NCI-H510A treated with DMSO at 0.1 percent for 48 hours (cell line): ENCODE measurements around the gene EPAS1.
A peak's percentile ranks its signal among the peaks of the same experiment; 100 is the strongest.

Source experiments
- DNase-seq: peaks from one replicate; lab custom pipeline; 2025; lab: John Stamatoyannopoulos, UW

The EPAS1 gene

DNA sequence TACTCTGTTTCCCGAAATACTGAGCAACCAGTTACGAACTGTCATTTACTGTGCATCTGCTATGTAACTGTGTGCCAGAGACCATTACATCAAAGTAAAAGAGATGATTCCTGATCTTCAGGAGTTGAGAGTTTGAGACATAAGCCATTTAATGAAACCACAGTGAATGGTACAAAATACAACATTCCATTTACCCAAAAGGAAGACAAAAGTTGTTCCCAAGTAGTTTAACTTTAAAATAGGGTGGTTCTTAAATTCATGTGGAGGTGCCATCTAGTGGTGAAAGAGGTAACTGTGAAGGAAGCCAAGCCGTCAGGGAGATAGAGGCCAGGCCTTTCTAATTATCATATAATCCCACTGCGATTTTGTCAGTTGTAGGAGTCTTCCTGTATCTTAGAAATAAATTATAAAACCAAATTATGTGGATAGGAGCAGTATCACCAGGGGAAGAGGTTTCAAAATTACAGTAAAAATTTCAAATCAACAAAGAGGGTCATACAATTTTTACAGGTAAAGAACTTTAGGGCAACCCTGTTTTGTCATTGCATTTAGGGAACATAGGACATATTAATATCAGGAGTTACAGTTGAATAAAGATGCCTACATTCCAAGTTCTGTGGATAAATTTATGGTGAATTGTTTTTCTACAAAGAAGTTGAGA, 67.7 kb downstream of the EPAS1 start:
- peak; percentile 78 for DNase-seq

DNA sequence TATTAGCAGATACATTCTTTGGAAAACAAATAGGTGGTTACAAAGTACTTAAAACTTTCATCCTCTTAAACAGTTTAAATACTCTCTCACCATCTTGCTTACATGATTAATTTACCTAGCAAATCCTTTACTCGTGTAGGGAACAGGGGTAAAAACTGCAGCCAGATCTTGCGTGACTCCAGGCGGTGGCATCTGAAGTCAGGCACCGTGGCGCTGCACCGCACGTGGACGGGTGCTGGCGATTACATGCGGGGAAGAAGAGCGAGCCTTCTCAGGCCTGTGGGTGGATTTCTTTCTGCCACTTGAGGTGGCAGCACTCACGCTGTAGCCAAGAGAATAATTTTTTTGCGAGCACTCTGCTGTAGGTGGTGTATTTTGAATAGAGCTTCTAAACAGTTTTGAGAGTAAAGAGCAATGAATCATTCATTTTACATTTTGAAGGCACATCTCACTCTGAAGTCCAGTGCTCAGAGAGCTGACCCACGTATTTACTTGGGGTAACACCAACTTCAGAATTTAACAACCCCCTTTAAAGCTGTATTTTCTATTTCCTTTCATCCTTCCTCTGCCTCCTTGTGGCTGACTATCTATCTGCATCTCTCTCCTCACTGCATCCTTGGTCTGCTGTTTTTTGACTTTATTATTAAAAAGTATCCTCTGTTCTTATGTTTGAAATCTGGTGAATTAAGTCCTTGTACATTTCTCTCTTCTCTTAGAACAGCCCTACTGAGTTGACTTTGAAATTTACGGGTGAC, 68.9 kb downstream of the EPAS1 start:
- no peak for DNase-seq

DNA sequence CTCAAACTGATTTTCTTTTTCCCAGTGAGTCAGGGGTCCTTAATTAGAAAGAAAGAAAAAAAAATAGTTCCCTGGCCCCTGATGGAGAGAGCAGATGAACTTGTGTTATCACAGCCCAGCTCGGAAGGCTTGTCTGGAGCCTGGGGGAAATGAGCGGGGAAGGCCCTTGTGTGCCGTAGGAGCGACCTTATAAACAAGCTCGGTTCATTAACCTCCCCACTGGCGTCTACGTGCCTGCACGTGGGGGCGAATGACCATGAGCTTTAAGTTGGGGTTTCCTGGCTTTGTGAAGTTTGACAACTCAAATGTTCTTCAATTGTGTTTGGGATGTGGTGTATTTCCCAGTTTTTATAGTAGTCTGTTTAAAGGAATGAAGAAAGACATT, 69.5 kb downstream of the EPAS1 start:
- DNase-seq: no peak

DNA sequence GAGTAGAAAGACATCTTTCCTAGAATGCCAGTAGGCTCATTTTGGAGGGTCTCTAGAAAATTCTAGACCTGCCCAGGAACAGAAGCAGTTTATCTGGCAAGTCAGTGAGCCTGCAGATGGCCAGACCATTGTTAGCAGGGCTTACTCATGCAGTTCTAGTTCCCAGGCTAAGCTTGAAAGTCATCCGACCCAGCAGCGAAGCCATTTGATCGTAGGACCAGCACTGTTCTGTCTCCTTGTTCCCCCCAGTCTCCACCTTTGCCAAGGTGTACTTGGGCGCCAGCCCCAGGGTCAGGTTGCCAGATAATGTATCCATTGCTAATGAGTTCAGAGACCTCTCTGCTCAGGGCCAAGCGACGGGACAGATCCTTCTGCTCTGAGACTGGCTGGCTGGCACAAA, 70.1 kb downstream of the EPAS1 start:
- DNase-seq: no peak

DNA sequence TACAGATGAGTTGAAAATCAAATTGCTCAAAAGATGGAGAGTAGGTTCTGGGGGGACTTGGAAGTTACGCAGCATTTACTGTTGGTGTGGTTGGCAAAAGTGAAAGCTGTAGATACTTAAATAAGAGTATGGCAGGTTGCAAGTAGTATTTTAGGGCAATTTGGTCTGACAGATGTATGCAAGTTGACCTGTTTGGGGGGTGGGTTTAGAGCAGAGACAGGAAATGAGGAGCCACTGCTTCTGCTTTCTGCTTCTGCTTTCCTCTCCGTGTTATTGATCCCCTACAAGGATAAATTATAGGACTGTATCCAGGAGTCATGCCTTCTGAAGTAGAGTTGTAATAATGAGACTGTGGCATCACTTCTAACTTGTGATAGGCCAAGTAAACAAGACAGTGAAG, 71.2 kb downstream of the EPAS1 start:
- DNase-seq: no peak

DNA sequence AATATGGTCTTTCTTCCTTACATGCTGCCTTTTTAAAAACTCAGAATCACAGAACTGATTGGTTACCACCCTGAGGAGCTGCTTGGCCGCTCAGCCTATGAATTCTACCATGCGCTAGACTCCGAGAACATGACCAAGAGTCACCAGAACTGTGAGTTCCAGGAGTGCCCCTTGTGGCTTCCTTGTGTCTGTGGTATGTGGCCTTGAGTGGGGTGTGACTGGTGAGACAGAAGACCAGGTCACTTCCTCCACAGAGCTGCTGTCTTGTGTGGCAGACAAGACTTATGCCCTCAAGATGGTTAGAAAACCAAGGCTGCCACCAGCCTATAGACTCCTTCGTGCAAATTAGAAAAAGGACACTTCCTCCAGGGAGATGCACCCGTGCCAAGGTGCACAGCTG, 72.6 kb downstream of the EPAS1 start:
- DNase-seq: no peak

DNA sequence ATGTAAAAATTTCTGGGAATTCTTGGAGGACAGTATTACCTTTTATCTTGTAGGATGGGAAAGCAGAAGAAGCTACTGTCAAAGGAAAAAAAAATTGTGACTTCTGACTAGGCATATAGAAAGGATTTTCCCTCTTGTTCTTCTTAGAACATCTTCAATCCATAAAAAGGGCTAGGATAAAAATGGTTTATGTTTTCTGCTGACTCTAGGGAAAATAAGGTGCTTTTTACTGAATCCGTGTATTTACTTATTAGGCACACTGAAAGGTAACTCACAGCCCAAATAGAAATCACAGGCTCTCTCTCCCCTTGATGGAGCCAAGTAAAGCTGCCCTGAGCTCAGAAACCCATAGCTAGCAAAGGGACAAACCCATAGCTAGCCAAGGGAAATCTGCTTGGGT, 74.6 kb downstream of the EPAS1 start:
- no peak for DNase-seq

DNA sequence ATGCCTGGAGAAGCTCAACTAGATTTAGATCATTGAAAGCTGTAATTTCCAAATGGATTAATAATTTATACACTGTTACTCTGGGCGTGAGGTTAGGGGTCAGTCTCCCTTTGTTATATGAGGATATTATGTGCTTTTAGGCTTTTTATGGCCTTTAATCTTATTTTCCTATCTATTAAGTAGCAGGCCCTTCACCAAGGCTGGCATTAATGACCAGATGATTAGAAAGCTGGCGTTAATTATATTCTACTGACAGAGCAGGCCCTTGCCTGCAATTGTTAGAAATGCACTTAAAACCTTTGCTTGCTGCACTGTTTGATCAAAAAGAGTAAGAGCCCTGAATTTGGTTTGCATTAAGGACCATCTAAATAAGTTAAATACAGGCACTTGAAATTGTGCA, 75.3 kb downstream of the EPAS1 start:
- DNase-seq: no peak

DNA sequence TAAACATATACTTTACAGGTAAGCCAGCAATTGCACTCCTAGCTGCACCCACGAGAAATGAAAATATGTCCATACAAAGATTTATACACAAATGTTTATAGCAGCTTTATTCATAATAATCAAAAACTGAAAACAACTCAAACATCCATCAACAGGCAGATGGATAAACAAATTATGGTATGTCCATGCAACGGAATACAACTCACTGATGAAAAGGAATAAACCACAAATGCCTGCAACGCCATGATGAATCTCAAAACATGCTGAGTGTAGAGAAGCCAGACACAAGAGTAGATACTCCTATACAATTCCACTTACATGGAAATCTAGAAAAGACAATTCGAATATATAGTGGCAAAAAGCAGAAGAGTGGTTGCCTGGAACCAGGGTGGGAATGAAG, 76.0 kb downstream of the EPAS1 start:
- DNase-seq: no peak

DNA sequence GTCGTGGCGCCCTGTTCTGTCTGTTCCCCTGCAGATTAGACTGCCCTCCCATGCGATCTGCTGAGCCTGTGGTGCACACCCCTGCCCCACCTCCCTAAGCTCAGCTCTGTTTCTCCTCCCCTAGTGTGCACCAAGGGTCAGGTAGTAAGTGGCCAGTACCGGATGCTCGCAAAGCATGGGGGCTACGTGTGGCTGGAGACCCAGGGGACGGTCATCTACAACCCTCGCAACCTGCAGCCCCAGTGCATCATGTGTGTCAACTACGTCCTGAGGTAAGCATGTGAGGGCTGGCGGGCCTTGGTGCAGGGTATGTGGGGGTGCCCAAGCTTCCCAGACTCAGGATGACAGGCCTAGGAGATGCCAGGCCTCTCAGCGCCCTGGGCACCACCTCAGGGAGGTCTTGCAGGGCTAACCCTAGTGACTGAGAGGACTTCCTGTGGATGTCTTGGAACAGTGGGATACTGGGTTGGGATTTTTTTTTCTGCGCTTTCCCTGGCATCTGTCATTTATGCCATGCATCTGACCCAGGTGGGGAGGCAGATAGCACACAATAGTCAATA, 78.4 kb downstream of the EPAS1 start:
- DNase-seq: no peak

DNA sequence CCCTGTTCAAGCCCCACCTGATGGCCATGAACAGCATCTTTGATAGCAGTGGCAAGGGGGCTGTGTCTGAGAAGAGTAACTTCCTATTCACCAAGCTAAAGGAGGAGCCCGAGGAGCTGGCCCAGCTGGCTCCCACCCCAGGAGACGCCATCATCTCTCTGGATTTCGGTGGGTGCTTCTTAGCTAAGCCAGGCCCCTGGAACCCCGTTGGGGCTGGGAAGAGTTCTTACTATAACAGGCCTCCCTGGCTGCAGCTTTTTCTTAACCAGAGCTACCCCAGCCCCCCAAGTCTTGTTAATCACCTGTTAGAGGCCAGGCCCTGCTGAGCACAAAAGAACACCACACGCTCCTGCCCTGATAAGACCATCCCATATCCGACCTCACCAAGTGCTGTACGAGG, 79.4 kb downstream of the EPAS1 start:
- DNase-seq: no peak

DNA sequence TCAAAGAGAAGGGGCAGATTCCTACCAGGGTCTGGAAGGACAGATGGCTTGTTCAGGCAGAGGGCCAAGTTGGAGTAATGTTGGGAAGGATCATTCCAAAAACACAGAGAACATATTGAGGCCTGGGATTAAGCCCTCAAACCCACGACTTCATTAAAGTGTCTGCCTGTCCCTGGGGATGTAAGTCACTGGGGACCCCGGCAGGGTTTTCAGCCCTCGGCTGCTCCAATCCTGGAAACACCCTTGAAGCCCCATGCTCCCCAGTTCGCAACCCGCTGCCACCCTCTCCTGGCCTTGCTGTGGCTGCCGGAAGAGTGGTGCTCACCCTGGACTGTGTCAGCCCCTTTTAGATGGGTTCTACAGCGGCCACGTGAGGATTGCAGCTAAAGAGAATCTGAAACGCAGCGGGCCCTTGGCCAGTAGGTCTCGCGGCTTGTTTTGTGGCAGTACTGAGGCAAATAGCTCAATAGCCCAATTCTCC, 79.9 kb downstream of the EPAS1 start:
- no peak for DNase-seq

DNA sequence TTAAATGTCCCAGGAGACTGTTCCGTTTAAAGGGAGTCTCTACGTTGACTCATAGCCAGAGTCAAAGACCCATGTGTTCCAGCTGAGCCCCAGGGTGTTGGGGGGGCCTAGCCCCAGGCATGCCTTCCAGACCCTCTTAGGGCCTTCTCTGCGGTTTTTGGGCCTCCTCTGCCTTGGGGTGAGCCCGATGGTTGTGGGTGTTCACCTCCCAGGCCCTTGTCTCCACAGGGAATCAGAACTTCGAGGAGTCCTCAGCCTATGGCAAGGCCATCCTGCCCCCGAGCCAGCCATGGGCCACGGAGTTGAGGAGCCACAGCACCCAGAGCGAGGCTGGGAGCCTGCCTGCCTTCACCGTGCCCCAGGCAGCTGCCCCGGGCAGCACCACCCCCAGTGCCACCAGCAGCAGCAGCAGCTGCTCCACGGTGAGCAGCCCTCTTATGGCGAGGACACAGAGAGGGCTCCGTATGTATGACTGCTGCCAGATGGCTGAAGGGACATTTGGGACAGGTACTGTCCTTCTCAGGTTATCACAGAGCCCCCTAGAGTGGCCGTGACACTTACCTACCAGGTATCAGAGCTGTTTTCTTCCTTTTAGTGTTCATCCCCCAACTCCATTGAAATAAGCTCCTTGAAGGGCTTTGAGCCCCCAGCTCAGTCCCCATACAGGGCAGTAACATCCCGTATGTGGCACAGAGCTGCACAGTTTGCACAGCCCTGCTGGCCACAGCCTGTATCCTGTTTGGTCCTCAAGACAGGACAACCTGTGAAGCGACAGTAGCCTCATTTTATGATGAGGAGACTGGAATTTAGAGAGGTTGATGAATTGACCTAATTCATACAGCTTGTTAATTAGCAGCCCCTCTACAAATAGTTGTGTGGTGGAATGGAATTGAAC, 80.7 kb downstream of the EPAS1 start:
- DNase-seq: no peak

DNA sequence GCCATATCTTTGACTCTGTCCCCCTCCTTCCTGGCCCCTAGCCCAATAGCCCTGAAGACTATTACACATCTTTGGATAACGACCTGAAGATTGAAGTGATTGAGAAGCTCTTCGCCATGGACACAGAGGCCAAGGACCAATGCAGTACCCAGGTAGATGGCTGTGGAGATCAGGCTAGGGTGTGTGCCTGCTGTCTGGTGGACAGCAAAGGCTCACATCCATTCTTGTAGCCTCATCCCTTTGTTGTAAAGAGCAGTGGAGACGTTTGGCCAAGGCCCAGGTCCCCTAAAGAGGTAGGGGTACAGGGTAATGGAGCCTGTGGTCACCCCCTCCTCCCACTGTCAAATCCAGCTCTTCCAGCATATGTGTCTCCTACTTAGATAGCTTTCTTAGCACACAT, 81.4 kb downstream of the EPAS1 start:
- no peak for DNase-seq

DNA sequence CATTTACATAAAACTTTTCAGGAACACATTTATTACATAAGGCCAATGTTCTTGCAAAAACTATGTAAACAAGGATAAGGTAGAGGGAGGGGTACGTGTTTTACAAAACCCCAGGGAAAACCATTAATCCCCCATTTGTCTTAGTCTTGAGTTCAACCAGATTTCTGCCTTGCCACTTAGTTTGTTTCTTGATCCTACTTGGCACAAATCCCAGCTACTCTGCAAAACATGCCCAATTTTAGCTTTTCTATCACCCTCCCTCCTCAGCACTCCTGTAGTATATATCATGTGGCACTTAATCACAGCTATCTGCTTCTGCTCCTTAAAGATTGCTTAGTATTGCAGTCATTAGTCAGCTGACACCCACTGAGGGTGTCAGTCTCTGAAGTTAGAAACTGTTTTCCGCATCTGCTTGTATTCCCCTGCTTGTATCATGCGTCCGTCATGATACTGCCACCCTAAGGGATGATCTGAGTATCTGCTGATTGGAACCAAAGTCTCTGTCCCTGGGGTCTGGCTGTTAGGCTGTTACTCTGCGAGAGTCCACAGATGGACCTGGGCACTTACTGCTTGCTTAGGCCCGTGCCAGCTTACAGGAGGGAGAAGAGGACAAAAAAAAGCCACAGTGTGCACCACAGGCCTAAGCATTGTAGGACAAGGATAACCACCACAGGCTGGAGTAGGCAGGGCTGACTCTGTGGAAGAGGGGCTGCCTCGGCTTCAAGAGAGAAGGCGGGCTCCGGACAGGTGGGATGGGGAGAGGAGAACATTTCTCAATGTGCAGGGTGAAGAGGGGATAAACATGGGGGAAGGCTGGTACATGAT, 82.2 kb downstream of the EPAS1 start:
- no peak for DNase-seq

DNA sequence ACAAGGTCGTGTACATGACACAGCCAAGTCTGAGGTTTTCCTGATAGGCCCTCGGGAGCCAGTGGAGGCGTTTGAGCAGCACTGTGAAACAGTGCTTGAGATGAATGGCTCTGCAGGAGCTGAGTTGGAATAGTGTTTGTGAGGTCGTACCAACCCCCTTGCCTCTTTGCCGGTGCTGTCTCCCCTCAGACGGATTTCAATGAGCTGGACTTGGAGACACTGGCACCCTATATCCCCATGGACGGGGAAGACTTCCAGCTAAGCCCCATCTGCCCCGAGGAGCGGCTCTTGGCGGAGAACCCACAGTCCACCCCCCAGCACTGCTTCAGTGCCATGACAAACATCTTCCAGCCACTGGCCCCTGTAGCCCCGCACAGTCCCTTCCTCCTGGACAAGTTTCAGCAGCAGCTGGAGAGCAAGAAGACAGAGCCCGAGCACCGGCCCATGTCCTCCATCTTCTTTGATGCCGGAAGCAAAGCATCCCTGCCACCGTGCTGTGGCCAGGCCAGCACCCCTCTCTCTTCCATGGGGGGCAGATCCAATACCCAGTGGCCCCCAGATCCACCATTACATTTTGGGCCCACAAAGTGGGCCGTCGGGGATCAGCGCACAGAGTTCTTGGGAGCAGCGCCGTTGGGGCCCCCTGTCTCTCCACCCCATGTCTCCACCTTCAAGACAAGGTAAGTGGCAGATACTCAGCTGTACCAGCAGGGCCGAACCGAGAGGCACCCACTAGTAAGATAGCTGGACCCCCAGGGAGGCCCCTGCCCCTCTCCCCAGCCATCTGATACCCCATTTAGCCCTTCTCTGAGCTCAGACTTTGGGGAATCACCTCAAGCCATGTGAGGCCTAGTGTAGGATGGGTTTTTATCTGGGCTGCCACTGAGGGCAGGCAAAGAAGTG, 83.1 kb downstream of the EPAS1 start:
- DNase-seq: no peak

DNA sequence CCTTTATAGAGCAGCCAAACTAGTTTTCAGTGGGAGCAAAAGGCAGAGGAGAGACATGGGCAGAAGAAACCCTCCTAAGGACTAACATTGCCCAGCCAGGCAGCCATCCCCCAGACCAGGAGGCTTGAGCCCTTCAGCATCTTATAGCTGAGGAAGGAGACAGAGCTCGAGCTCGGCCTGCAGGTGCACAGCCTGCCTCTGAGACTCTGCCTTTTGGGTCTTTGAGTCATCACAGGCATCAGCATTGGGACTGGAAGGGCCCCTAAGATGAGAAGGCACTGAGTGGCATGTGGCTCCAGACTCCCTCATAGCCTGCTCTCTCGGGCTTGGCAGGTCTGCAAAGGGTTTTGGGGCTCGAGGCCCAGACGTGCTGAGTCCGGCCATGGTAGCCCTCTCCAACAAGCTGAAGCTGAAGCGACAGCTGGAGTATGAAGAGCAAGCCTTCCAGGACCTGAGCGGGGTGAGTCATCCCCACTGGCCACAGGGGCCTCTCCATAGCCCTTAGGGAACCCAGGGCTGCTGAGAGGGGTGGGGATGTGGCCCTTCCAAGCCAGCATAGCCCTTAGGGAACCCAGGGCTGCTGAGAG, 84.1 kb downstream of the EPAS1 start:
- DNase-seq: no peak

DNA sequence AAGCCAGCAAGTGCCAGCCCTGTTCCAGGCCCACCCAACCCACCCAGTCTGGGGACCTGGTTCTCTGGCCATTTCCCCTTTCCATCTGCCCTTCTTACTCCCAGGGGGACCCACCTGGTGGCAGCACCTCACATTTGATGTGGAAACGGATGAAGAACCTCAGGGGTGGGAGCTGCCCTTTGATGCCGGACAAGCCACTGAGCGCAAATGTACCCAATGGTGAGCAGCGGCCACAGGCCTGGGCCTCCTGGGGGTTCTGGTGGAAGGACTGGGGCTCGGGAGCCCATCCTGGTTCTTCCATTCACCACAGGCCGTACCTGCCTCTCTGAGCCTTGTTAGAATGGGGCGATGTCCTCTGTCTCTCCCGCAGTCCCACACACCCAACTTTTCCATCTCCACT, 84.7 kb downstream of the EPAS1 start:
- no peak for DNase-seq

DNA sequence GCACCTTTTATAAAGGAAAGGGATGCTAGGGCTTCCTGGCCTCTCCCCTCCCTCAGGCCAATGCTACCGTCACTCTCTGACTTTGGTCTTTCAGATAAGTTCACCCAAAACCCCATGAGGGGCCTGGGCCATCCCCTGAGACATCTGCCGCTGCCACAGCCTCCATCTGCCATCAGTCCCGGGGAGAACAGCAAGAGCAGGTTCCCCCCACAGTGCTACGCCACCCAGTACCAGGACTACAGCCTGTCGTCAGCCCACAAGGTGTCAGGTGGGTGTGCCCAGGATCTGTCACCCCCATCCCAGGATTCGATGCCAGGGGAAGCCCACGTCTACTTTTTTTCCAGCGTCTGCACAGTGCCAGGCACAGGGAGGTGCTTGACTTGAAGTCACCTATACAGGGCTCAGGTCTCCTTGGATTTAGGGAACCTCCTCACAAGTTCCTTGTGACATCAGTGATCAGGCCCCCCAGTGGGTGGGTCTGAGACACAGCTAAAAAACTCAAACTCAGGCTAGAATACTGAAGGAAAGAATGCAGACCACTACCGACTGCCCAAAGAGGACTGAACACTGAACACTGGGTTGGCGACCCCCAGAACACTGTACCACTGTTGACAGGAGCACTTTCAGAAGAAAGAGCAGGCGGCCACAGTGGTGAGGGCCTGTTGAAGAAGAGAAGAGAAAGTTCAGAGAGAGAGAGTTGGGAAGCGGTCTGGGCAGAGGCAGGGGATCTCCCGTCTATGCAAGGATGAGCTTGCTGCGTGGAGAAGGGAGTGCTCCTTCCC, 85.3 kb downstream of the EPAS1 start:
- DNase-seq: no peak

DNA sequence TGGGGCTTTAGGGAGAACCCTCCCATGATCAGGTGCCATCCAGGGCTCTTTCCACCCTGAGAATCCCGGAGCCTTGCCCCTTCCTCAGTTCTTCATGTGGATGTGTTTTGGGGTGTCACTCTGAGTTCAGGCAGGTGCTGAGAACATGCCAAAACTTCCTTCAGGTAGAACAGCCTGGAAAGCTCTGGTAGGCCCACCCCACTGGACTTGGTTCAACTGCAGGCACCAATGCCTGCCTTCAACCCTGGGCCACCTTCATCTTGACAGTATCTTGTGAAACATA, 85.8 kb downstream of the EPAS1 start:
- no peak for DNase-seq
